Fibroblast of mammary gland (primary cell): ENCODE measurements around the gene CERK.

ENCODE experiments used
- DNase-seq: peaks from one replicate; pipeline ENCODE4 v3.0.0-alpha.2; 2010; ENCODE audit warnings: low read depth
- H3K4me3 ChIP-seq: 2 replicates; pipeline ENCODE4 v1.5.1; 2011; ENCODE audit warnings: low read depth, mild to moderate bottlenecking, low read length, moderate library complexity; ENCODE audit not compliant: control insufficient read depth
- CTCF ChIP-seq: conservative IDR thresholded peaks from 2 replicates; pipeline ENCODE4 v1.5.1; 2011; ENCODE audit warnings: low read depth, low read length, inconsistent platforms; ENCODE audit not compliant: control insufficient read depth, insufficient read depth

The CERK gene

GRCh38 chr22:46665751-46666280 lies 72.2 kb downstream of the CERK start:
- no peak for DNase-seq
- H3K4me3 ChIP-seq = no peak overlapping the region
- no peak for TF ChIP-seq CTCF

- TF ChIP-seq CTCF = no peak
- no peak for DNase-seq
Measured at GRCh38 chr22:46665151-46665695, 72.8 kb downstream of the CERK start.

GRCh38 chr22:46664301-46664855 lies 73.7 kb downstream of the CERK start:
- no peak overlapping the region for H3K4me3 ChIP-seq
- no peak for DNase-seq
- TF ChIP-seq CTCF = no peak

More at GRCh38 chr22:46665151-46665695, 72.8 kb downstream of the CERK start:
- H3K4me3 ChIP-seq = no peak overlapping the region

DNA sequence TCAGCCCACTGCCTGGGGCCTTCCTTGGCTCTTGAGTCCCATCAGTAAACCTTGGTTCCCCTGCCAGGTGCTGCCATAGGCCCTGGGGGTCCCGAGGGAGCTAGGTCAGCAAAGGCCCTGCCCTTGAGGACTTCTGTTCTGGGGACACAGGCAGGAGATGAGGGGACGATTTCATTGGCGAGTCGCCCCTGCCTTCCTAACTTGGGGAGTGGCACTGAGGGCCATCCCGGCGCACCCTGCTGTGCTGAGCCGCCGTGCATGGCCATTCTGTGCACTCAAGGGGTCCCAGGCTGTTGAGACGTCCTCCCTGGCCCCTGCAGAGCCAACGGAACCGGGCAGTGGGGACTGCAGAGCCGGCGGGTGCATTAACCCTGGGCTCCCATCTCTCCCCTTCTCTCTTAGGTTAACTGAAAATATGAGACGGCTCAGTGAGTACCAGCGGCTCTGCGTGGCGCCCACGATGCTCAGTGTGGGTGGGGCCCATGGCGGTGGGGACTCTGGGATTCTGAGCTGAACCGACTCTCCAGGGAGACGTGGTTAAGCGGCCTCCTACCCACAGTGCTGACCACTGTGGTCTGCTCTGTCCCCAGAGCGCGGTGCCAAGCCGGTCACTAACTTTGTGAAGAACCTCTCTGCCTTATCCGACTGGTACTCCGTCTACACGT lies 74.5 kb downstream of the CERK start:
- DNase-seq = no peak
- H3K4me3 ChIP-seq = no peak overlapping the region
- no peak for TF ChIP-seq CTCF

GRCh38 chr22:46663001-46663400 lies 75.1 kb downstream of the CERK start:
- no peak for TF ChIP-seq CTCF
- DNase-seq = no peak
- no peak overlapping the region for H3K4me3 ChIP-seq

DNA sequence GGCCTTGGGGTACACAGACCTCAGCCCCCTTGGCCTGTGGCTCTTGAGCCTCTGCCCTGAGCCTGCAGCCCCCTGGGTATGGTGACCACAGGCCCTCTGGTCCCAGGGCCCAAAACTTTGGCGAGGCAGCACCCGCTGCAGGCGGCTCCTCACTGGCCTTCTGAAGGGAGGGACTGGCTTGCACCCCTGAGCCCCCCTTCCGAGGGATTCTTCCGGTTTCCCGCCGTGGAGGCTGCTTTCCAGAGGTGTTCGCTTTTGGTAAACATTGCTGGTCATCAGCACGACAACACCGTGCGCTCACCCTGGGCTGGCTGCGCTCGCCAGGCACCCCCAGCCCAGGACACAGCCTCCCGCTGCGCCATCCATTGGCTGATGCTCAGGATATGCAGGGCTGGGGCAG lies 75.8 kb downstream of the CERK start:
- no peak for DNase-seq
- H3K4me3 ChIP-seq = no peak overlapping the region
- no peak for TF ChIP-seq CTCF
